K562 (cell line): Measurements from ENCODE around the gene CLIP1. TPM values are rescaled to one million over a fixed set of nuclear protein-coding genes. Genes with fewer than 3 reads are reported as not detected.

Experiments used
- ARID1B ChIP-seq: fragments of 450-650 bp; IDR thresholded peaks from 2 replicates; pipeline ENCODE4 v1.6.1; 2016; ENCODE audit warnings: antibody characterized with exemption, mild to moderate bottlenecking, inconsistent platforms
- CCNT2 ChIP-seq: IDR thresholded peaks from 2 replicates; pipeline ENCODE4 v1.6.1; 2011; ENCODE audit warnings: borderline replicate concordance, low read depth, mild to moderate bottlenecking, moderate library complexity, mixed read lengths, low read length; ENCODE audit not compliant: insufficient read length; ENCODE audit errors: extremely low read depth
- CHD4 ChIP-seq: fragments of 200-600 bp; sonication (generic); IDR thresholded peaks from 3 replicates; pipeline ENCODE4 v1.6.1; 2012; ENCODE audit warnings: low read depth, mild to moderate bottlenecking, mixed read lengths, low read length, inconsistent platforms; ENCODE audit not compliant: insufficient read depth, insufficient replicate concordance, poor library complexity, severe bottlenecking
- EWSR1 ChIP-seq: fragments of 450-650 bp; IDR thresholded peaks from 2 replicates; pipeline ENCODE4 v1.6.1; 2018; ENCODE audit warnings: borderline replicate concordance, mild to moderate bottlenecking, low read depth, moderate library complexity; ENCODE audit not compliant: partially characterized antibody
- HEY1 ChIP-seq: fragments of 250-450 bp; sonication (Bioruptor Pico); IDR thresholded peaks from 2 replicates; pipeline ENCODE4 v1.5.0; 2020; ENCODE audit warnings: mild to moderate bottlenecking, moderate library complexity, borderline replicate concordance
- KLF6 ChIP-seq: fragments of 250-450 bp; sonication (Bioruptor Pico); IDR thresholded peaks from 2 replicates; pipeline ENCODE4 v1.4.0; 2020; ENCODE audit warnings: mild to moderate bottlenecking, moderate library complexity, borderline replicate concordance
- POU5F1 ChIP-seq: fragments of 150-350 bp; IDR thresholded peaks from 2 replicates; pipeline ENCODE4 v1.6.1; 2014; ENCODE audit warnings: borderline replicate concordance, low read length, low read depth, mild to moderate bottlenecking; ENCODE audit not compliant: partially characterized antibody
- SRF ChIP-seq, 2 experiments: fragments of 250-450, 450-650 bp in 1 of 2; sonication (Bioruptor Pico) in 1 of 2; sonication (generic) in 1 of 2; formaldehyde crosslinking; IDR thresholded peaks; 2 replicates each; pipeline versions ENCODE4 v1.5.0 to v1.5.1; 2020 to 2022; ENCODE audit warnings: mild to moderate bottlenecking in 1 of 2, missing genetic modification reagents in 1 of 2
- YY1 ChIP-seq, 3 experiments: IDR thresholded peaks; 2 replicates each; pipeline ENCODE4 v1.6.1; 2011; ENCODE audit warnings: low read length in 2 of 3, mild to moderate bottlenecking in 2 of 3, moderate library complexity in 2 of 3, borderline replicate concordance in 1 of 3, control low read depth in 1 of 3, low read depth in 1 of 3; ENCODE audit not compliant: insufficient read depth in 3 of 3, insufficient replicate concordance in 2 of 3, control insufficient read depth in 1 of 3, insufficient read length in 1 of 3; ENCODE audit errors: extremely low read depth in 1 of 3
- ZBTB17 ChIP-seq: fragments of 450-650 bp; formaldehyde crosslinking; IDR thresholded peaks from 2 replicates; pipeline ENCODE4 v1.4.0; 2020; ENCODE audit warnings: mild to moderate bottlenecking
- ZKSCAN1 ChIP-seq: fragments of 150-350 bp; IDR thresholded peaks from 2 replicates; pipeline ENCODE4 v1.6.1; 2016; ENCODE audit warnings: low read depth, low read length
- ZNF133 ChIP-seq: fragments of 250-450 bp; sonication (Bioruptor Pico); IDR thresholded peaks from 2 replicates; pipeline ENCODE4 v1.4.0; 2020; ENCODE audit warnings: mild to moderate bottlenecking
- ZNF507 ChIP-seq: conservative IDR thresholded peaks from 2 replicates; pipeline ENCODE4 v1.6.1; 2017; ENCODE audit warnings: missing genetic modification characterization, missing compliant biosample characterization
- ZNF583 ChIP-seq: fragments of 250-450 bp; sonication (Bioruptor Pico); IDR thresholded peaks from 2 replicates; pipeline ENCODE4 v1.4.0; 2020
- polyA plus RNA-seq, 8 experiments: library from polyadenylated mRNA; depleted of rRNA in 4 of 8; stranded (reverse) in 5 of 8; unstranded in 3 of 8; fragments of >200 nt; fragmentation: Nextera tagmentation in 2 of 8; fragmentation: Illumina TruSeq in 1 of 8; extraction: Ambion mirVana in 2 of 8; extraction: Trizol in 1 of 8; gene quantifications; 2 replicates each; pipeline versions ENCODE4 v1.2.1 to v1.2.3, GENCODE V29; 2011 to 2014; ENCODE audit warnings: inconsistent platforms in 1 of 8, missing spikeins in 1 of 8
- total RNA-seq, 7 experiments: library from RNA; depleted of rRNA in 6 of 7; stranded (reverse); fragments of >200 nt in 6 of 7; fragmentation: Illumina TruSeq in 2 of 7; extraction: Trizol in 2 of 7; gene quantifications; 2 replicates each; pipeline versions ENCODE4 v1.2.1 to v1.2.3, GENCODE V29; 2011 to 2021; ENCODE audit warnings: low replicate concordance in 1 of 7
- TF ChIP-seq, protein P1 (sequence below): fragments of 250-450 bp; sonication (Bioruptor Pico); IDR thresholded peaks from 2 replicates; pipeline ENCODE4 v1.6.1; 2021; ENCODE audit warnings: mild to moderate bottlenecking
- TF ChIP-seq, protein P2 (sequence below): fragments of 250-450 bp; sonication (Bioruptor Pico); IDR thresholded peaks from 2 replicates; pipeline ENCODE4 v1.4.0; 2020; ENCODE audit warnings: mild to moderate bottlenecking, moderate library complexity
- TF ChIP-seq, protein P3 (sequence below): fragments of 450-650 bp; formaldehyde crosslinking; IDR thresholded peaks from 2 replicates; pipeline ENCODE4 v1.4.0; 2022; ENCODE audit warnings: missing genetic modification characterization
- TF ChIP-seq, protein P4 (sequence below): fragments of 450-650 bp; IDR thresholded peaks from 2 replicates; pipeline ENCODE4 v1.6.1; 2014; ENCODE audit warnings: low read depth, mild to moderate bottlenecking, moderate library complexity, borderline replicate concordance

The CLIP1 gene
- total and polyA plus RNA-seq, 9 of the 15 experiments (the other 6 are each of a cell fraction or from before 2014, with no cell fraction given), result 5.8 to 33.9 (median 27.6) TPM

DNA sequence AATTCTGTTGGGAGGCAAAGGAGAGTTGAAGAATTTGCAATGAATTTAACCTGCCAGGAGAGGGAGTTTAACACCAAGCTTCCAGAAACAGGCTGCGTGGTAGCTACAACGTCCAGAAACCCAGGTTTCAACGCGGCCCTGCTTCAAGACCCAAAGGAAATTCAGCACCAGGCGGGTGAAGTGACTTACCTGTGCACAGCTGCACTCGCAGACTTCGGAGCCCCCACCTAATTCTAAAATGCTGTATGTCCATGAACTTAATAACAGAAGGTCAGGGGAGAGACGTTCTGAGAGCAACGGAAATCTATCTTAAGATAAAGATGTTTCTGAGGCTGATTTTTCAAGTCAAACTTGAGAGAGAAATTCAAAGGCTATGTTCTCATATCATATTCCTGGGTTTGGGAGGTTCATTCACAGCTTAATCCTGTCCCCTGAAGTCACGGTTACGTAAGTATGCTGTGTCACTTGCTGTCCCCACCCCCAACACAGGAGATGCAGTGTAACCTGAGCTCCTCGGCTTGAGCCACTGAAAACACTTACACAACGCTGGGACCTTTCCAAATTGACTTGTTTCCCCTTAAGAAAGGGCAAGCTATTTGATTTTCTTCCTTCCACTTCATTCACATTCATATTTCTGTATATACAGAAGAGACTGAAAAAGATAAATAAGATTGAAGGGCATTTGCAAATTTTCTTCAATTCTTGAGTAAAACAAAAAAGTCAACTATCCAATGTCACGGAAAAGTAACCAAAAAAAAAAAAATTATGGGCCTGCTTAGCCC, 22.7 kb downstream of the CLIP1 start (continued):
- TF ChIP-seq, protein P1, sequence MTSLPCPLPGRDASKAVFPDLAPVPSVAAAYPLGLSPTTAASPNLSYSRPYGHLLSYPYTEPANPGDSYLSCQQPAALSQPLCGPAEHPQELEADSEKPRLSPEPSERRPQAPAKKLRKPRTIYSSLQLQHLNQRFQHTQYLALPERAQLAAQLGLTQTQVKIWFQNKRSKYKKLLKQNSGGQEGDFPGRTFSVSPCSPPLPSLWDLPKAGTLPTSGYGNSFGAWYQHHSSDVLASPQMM (CRISPR knock-in tag), result no peak
- TF ChIP-seq CHD4, result no peak
- TF ChIP-seq SRF (CRISPR knock-in tag; IDR thresholded peaks at IDR 0.05), result no peak; a peak in 1 of 4 replicates
- no peak for TF ChIP-seq ZNF133 (CRISPR knock-in tag)
- TF ChIP-seq KLF6, result no peak
- 0 out of 2 replicates have a peak, but pooled peaks have one; percentile 44 for TF ChIP-seq ZNF583 (CRISPR knock-in tag)
- 0 out of 2 replicates have a peak, but pooled peaks have one; percentile 43 for TF ChIP-seq ZBTB17 (CRISPR knock-in tag)
- no peak for TF ChIP-seq ZNF507 (tag)
- peak; percentile 30 for TF ChIP-seq ARID1B
- TF ChIP-seq, protein P2, sequence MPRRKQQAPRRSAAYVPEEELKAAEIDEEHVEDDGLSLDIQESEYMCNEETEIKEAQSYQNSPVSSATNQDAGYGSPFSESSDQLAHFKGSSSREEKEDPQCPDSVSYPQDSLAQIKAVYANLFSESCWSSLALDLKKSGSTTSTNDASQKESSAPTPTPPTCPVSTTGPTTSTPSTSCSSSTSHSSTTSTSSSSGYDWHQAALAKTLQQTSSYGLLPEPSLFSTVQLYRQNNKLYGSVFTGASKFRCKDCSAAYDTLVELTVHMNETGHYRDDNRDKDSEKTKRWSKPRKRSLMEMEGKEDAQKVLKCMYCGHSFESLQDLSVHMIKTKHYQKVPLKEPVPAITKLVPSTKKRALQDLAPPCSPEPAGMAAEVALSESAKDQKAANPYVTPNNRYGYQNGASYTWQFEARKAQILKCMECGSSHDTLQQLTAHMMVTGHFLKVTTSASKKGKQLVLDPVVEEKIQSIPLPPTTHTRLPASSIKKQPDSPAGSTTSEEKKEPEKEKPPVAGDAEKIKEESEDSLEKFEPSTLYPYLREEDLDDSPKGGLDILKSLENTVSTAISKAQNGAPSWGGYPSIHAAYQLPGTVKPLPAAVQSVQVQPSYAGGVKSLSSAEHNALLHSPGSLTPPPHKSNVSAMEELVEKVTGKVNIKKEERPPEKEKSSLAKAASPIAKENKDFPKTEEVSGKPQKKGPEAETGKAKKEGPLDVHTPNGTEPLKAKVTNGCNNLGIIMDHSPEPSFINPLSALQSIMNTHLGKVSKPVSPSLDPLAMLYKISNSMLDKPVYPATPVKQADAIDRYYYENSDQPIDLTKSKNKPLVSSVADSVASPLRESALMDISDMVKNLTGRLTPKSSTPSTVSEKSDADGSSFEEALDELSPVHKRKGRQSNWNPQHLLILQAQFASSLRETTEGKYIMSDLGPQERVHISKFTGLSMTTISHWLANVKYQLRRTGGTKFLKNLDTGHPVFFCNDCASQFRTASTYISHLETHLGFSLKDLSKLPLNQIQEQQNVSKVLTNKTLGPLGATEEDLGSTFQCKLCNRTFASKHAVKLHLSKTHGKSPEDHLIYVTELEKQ (CRISPR knock-in tag), result no peak
- TF ChIP-seq EWSR1, result no peak
- TF ChIP-seq POU5F1, result no peak
- TF ChIP-seq, protein P3, sequence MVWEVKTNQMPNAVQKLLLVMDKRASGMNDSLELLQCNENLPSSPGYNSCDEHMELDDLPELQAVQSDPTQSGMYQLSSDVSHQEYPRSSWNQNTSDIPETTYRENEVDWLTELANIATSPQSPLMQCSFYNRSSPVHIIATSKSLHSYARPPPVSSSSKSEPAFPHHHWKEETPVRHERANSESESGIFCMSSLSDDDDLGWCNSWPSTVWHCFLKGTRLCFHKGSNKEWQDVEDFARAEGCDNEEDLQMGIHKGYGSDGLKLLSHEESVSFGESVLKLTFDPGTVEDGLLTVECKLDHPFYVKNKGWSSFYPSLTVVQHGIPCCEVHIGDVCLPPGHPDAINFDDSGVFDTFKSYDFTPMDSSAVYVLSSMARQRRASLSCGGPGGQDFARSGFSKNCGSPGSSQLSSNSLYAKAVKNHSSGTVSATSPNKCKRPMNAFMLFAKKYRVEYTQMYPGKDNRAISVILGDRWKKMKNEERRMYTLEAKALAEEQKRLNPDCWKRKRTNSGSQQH (CRISPR knock-in tag), result no peak
- TF ChIP-seq, protein P4, sequence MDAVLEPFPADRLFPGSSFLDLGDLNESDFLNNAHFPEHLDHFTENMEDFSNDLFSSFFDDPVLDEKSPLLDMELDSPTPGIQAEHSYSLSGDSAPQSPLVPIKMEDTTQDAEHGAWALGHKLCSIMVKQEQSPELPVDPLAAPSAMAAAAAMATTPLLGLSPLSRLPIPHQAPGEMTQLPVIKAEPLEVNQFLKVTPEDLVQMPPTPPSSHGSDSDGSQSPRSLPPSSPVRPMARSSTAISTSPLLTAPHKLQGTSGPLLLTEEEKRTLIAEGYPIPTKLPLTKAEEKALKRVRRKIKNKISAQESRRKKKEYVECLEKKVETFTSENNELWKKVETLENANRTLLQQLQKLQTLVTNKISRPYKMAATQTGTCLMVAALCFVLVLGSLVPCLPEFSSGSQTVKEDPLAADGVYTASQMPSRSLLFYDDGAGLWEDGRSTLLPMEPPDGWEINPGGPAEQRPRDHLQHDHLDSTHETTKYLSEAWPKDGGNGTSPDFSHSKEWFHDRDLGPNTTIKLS, result no peak
- TF ChIP-seq HEY1 (CRISPR knock-in tag), result no peak
- TF ChIP-seq YY1 (IDR thresholded peaks at IDR 0.05; ENCODE audit: borderline replicate concordance in 1 of 3, control insufficient read depth in 1 of 3, extremely low read depth in 1 of 3, insufficient read depth in 3 of 3, insufficient read length in 1 of 3, insufficient replicate concordance in 2 of 3, low read depth in 1 of 3, low read length in 2 of 3), result no peak
- no peak for TF ChIP-seq ZKSCAN1
- peak; percentile 49 for TF ChIP-seq CCNT2
